Measurements from ENCODE around the gene PRDM5.

DNA sequence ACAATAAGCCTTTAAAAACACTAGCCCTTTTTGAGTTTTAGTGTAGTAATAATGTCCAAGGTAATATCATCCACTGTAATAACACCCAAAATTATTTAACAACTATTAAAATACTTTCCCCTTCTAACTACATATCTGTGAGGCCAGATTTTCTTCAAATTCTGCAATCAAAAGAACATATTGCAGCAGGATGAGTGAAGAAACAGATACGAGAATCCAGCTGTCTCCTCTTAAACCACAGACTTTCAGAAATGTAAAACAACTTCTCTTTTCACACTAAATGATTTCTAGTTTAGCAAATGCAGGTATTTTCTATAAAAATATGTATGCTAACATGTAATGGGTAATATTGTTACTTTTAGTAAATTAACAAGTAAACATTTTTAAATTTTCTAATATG, 148.9 kb downstream of the PRDM5 start:
- TF ChIP-seq, protein P1, sequence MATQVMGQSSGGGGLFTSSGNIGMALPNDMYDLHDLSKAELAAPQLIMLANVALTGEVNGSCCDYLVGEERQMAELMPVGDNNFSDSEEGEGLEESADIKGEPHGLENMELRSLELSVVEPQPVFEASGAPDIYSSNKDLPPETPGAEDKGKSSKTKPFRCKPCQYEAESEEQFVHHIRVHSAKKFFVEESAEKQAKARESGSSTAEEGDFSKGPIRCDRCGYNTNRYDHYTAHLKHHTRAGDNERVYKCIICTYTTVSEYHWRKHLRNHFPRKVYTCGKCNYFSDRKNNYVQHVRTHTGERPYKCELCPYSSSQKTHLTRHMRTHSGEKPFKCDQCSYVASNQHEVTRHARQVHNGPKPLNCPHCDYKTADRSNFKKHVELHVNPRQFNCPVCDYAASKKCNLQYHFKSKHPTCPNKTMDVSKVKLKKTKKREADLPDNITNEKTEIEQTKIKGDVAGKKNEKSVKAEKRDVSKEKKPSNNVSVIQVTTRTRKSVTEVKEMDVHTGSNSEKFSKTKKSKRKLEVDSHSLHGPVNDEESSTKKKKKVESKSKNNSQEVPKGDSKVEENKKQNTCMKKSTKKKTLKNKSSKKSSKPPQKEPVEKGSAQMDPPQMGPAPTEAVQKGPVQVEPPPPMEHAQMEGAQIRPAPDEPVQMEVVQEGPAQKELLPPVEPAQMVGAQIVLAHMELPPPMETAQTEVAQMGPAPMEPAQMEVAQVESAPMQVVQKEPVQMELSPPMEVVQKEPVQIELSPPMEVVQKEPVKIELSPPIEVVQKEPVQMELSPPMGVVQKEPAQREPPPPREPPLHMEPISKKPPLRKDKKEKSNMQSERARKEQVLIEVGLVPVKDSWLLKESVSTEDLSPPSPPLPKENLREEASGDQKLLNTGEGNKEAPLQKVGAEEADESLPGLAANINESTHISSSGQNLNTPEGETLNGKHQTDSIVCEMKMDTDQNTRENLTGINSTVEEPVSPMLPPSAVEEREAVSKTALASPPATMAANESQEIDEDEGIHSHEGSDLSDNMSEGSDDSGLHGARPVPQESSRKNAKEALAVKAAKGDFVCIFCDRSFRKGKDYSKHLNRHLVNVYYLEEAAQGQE (IDR thresholded peaks at IDR 0.05; ENCODE audit: low read depth) = no peak
- no peak for TF ChIP-seq EGR1 (IDR thresholded peaks at IDR 0.05)
- no peak for TF ChIP-seq CEBPB (IDR thresholded peaks at IDR 0.05)
- no peak for TF ChIP-seq EP300 (IDR thresholded peaks at IDR 0.05; ENCODE audit: borderline replicate concordance)
- no peak for TF ChIP-seq NFIC (IDR thresholded peaks at IDR 0.05)
- TF ChIP-seq CREB1 (IDR thresholded peaks at IDR 0.05; ENCODE audit: low read depth) = no peak
- no peak for TF ChIP-seq TAF1 (IDR thresholded peaks at IDR 0.05; ENCODE audit: low read depth)
